ENCODE results near the gene RASGRP2. TPM values are rescaled to one million over a fixed set of nuclear protein-coding genes. Genes with fewer than 3 reads are reported as not detected.

RASGRP2 gene
- total and polyA plus RNA-seq, 7 experiments from 2014 or later = 197 to 697 (median 577) TPM

DNA sequence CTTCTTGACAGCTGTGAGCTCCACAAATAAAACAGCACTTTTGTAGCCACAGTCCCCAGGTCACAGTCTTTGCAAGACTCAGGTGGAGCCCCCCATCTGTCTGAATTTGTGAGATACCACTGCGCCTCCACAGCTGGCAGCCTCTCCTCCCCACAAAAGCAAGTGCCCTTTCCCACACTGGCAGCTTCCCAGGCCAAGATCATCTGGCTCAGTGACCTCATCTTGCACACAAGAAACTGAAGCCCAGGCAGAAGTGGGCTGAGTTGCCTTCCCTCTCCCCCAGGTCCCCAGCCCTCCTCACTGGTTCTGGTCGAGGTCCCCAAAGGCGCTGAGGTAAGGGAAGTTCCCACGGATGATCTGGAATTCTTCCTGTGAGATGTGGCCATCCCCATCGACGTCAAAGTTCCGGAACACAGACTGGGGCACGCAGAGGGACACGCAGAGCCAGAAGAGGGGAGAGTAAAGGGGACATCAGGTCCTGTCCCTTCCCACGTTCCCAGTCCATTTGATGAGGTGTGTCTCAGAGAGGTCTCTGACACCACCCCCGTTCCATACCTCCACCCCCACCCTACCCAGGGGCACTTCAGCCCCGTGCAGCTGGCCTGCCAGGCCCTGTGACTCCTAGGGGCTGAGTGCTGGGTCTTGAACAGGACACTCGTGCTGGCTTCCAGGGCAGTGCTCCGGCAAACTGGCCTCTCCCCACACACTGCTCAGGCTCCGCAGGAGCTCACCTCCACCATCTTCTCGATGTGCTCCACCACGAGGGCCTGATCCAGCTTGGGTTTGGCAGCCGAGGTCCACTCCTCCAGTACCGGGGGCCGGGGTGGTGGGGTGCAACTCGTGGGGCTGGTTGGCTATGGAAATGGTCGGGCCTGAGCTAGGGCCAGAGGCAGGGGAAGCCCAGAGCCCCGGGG, 8.9 kb downstream of the RASGRP2 start:
- H3K27ac Mint-ChIP-seq = peak overlapping the region in 6 of 9 donors; percentile 54 to 77 (median 63)
- peaks cover 16 to 93% (median 40%) of the 10 kb centered on the region in 3 experiments for H3K36me3 ChIP-seq (ENCODE audit: control insufficient read depth in 2 of 3, insufficient read depth in 3 of 3, low read length in 3 of 3)
- ChIA-PET POLR2A (interaction anchor here (0.9 to 39.7 kb wide), 5 partner anchors 8 to 135 kb away, joined by 3 to 1956 read pairs (median 3); partner anchors contain the start of genes PYGM, RASGRP2 and SF1), CTCF (interaction anchor here (0.7 kb wide), 2 partner anchors 8 to 25 kb away, joined by 3 read pairs; partner anchors contain the start of gene PYGM)
- H3K9me3 ChIP-seq (ENCODE audit: control insufficient read depth in 2 of 3, low read length in 3 of 3) = no peaks in the 10 kb centered on the region
- no peak for DNase-seq
- ATAC-seq = no peak
- no peaks in the 10 kb centered on the region for H3K9me3 Mint-ChIP-seq
- no peaks in the 10 kb centered on the region for H3K27me3 ChIP-seq (ENCODE audit: control insufficient read depth in 2 of 2, insufficient read depth in 2 of 2, low read length in 2 of 2)
- intact Hi-C loops (cut with micrococcal nuclease) = no loop called here
- peaks cover 0 to 40% (median 21%) of the 10 kb centered on the region in 5 donors for H3K36me3 Mint-ChIP-seq
- H3K4me3 ChIP-seq (ENCODE audit: low read length) = no peak overlapping the region
- H3K4me3 Mint-ChIP-seq = no peak overlapping the region
- peaks cover 0 to 6% of the 10 kb centered on the region in 2 donors for H3K4me1 ChIP-seq (ENCODE audit: control insufficient read depth in 2 of 2, insufficient read depth in 2 of 2, low read length in 2 of 2)
- H3K27me3 Mint-ChIP-seq = no peaks in the 10 kb centered on the region
- H3K4me1 Mint-ChIP-seq = peaks cover 8 to 53% (median 37%) of the 10 kb centered on the region in 7 donors
- peak overlapping the region; percentile 7 for H3K27ac ChIP-seq (ENCODE audit: low read depth, low read length)

DNA sequence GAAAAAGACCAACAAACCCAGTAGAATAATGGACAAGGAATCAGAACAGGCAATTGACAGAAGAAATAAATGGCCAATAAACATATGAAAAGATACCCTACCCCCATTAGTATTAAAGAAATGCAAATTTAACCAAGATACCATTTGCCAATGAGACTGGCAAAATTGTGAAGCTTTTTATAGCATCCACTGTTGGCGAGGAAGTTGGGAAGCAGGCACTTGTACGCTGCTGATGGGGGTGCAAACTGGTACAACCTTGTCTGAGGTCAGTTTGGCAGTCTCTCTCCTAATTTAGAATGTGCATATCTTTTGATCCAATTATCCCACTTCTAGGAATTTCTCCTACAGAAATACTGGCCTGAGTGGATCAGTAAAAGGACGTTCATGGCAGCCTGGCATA, 12.3 kb downstream of the RASGRP2 start:
- Histone ChIP-seq H3K36me3 (ENCODE audit: control insufficient read depth in 2 of 3, insufficient read depth in 3 of 3, low read length in 3 of 3) (peaks cover 12 to 94% (median 45%) of the 10 kb centered on the region in 3 experiments), H3K27me3 (ENCODE audit: control insufficient read depth in 2 of 2, insufficient read depth in 2 of 2, low read length in 2 of 2) (no peaks in the 10 kb centered on the region), H3K27ac (ENCODE audit: low read depth, low read length) (no peak overlapping the region), H3K4me3 (ENCODE audit: low read length) (no peak overlapping the region), H3K9me3 (ENCODE audit: control insufficient read depth in 2 of 3, low read length in 3 of 3) (no peaks in the 10 kb centered on the region), H3K4me1 (ENCODE audit: control insufficient read depth in 2 of 2, insufficient read depth in 2 of 2, low read length in 2 of 2) (peaks cover 0 to 6% of the 10 kb centered on the region in 2 donors)
- intact Hi-C loops (cut with micrococcal nuclease) = no loop called here
- ChIA-PET CTCF (no interaction called here), POLR2A (interaction anchor here (1.1 kb wide), 1 partner anchor 43 kb away, joined by 3 read pairs; no protein-coding TSS in a partner anchor)
- no peak overlapping the region for H3K27ac Mint-ChIP-seq
- H3K9me3 Mint-ChIP-seq = no peaks in the 10 kb centered on the region
- DNase-seq (no peak), ATAC-seq (no peak)
- H3K27me3 Mint-ChIP-seq = no peaks in the 10 kb centered on the region
- H3K4me1 Mint-ChIP-seq = peaks cover 0 to 36% (median 30%) of the 10 kb centered on the region in 7 donors
- H3K36me3 Mint-ChIP-seq = peaks cover 0 to 53% (median 21%) of the 10 kb centered on the region in 5 donors
- peak overlapping the region in 1 of 10 donors; percentile 2 for H3K4me3 Mint-ChIP-seq

DNA sequence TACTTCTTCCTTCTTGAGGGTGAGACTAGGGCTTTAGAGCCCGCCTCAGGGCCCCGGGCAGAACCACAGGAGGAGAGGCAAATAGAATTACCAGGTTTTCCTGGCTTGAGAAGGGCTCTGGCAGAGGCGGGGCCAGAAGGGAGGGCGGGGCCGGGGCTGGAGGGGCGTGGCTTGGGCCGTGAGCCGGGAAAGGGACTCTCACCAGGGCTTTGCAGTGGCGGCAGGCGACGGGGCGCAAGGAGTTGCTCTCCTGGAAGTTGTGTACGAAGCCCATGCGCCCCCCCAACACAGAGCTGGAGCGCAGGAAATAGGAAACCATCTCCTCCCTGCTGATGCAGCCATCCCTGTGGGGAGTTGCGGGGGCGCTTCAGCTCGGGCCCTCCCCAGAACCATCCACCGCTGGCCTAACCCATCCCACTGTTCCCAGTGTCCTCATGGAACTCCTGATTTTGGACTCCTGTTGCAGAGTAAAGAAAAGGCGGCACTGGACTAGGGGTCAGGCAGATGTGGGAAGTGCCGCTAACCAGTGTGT, 14.0 kb downstream of the RASGRP2 start:
- no peaks in the 10 kb centered on the region for H3K27me3 ChIP-seq (ENCODE audit: control insufficient read depth in 2 of 2, insufficient read depth in 2 of 2, low read length in 2 of 2)
- POLR2A ChIA-PET = interaction anchor here (1.5 kb wide), 1 partner anchor 14 kb away, joined by 6 read pairs; the partner anchor contains the start of gene RASGRP2
- H3K4me3 ChIP-seq (ENCODE audit: low read length) = no peak overlapping the region
- peaks cover 5 to 85% (median 28%) of the 10 kb centered on the region in 3 experiments for H3K36me3 ChIP-seq (ENCODE audit: control insufficient read depth in 2 of 3, insufficient read depth in 3 of 3, low read length in 3 of 3)
- peak overlapping the region in 1 of 9 donors; percentile 67 for H3K27ac Mint-ChIP-seq
- H3K27me3 Mint-ChIP-seq = no peaks in the 10 kb centered on the region
- peaks cover 0 to 6% of the 10 kb centered on the region in 2 donors for H3K4me1 ChIP-seq (ENCODE audit: control insufficient read depth in 2 of 2, insufficient read depth in 2 of 2, low read length in 2 of 2)
- no peak for ATAC-seq
- CTCF ChIA-PET = no interaction called here
- no peaks in the 10 kb centered on the region for H3K9me3 Mint-ChIP-seq
- H3K9me3 ChIP-seq (ENCODE audit: control insufficient read depth in 2 of 3, low read length in 3 of 3) = no peaks in the 10 kb centered on the region
- peaks cover 0 to 34% (median 27%) of the 10 kb centered on the region in 7 donors for H3K4me1 Mint-ChIP-seq
- H3K4me3 Mint-ChIP-seq = no peak overlapping the region
- H3K27ac ChIP-seq (ENCODE audit: low read depth, low read length) = no peak overlapping the region
- peaks cover 0 to 43% (median 14%) of the 10 kb centered on the region in 5 donors for H3K36me3 Mint-ChIP-seq
- no peak for DNase-seq
- intact Hi-C loops (cut with micrococcal nuclease) = no loop called here

DNA sequence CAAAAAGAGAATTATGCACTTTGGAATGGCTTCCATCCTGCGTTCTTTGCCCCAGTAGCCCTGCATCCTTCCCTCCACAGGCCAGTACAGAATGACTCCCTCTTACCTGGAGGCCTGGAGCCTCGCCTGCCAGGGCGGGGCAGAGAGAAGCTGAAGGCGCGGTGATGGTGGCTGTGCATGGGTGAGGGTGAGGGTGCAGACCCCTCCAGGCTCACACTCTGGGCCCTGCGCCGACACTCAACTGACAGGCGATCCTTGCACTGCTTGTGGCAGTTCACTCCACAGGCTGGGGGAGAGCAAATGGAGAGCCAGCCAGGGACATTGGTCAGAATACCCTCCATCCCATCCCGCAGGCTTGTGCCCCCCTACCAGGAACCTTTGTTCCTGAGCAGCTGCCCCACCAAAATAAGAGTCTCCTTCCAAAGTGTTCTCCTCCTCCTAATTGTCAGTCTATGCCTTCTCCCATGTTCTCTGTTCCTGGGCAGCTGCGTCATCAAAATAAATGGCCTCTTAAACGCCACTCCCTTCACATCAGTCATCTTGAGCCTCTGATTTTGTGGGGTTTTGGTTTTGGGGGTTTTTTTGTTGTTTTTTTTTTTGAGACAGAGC, 15.1 kb downstream of the RASGRP2 start:
- intact Hi-C loops (cut with micrococcal nuclease) = no loop called here
- Mint-ChIP-seq H3K4me3 (no peak overlapping the region), H3K27me3 (no peaks in the 10 kb centered on the region), H3K9me3 (no peaks in the 10 kb centered on the region), H3K4me1 (peaks cover 0 to 37% (median 27%) of the 10 kb centered on the region in 7 donors), H3K27ac (no peak overlapping the region), H3K36me3 (peaks cover 0 to 38% (median 14%) of the 10 kb centered on the region in 5 donors)
- ChIA-PET CTCF (no interaction called here), POLR2A (interaction anchor here (1.0 to 1.5 kb wide), 2 partner anchors 15 to 21 kb away, joined by 3 to 6 read pairs; partner anchors contain the start of gene RASGRP2)
- peaks cover 0 to under 1% of the 10 kb centered on the region in 2 donors for H3K4me1 ChIP-seq (ENCODE audit: control insufficient read depth in 2 of 2, insufficient read depth in 2 of 2, low read length in 2 of 2)
- no peaks in the 10 kb centered on the region for H3K9me3 ChIP-seq (ENCODE audit: control insufficient read depth in 2 of 3, low read length in 3 of 3)
- H3K27me3 ChIP-seq (ENCODE audit: control insufficient read depth in 2 of 2, insufficient read depth in 2 of 2, low read length in 2 of 2) = no peaks in the 10 kb centered on the region
- no peak overlapping the region for H3K4me3 ChIP-seq (ENCODE audit: low read length)
- DNase-seq = no peak
- peaks cover 5 to 75% (median 25%) of the 10 kb centered on the region in 3 experiments for H3K36me3 ChIP-seq (ENCODE audit: control insufficient read depth in 2 of 3, insufficient read depth in 3 of 3, low read length in 3 of 3)
- ATAC-seq = no peak
- H3K27ac ChIP-seq (ENCODE audit: low read depth, low read length) = peak overlapping the region; percentile 27

DNA sequence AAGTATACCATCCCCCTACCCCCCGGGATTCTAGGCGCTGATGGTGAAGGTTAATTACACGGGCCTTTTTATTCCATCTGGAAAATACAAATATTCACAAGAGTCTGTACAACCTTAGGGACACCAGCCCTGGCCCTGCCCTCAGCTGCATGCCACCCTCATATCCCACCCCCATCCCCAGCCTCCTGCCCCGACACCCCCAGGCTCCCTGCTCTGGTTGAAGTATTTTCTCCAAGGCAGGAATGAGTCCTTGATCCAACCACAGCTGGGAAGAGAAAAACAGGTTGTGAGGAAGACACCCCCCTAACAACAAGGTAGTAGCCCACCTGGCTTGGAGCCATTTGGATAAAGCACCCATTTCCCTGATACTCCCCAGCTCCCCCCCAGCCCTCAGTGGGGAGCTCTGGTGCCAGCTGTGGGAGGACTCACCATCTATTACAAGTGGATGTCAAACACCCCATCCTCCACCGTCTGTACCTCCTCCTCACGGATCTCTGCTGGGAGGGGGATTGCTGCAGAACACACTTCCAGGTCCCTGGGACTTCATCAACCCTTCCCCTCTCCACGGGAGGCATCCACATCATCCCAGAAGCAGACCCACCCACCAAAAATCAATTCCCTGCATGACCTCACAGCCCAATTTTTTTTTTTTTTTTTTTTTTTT, 16.9 kb downstream of the RASGRP2 start:
- peaks cover 0 to 5% of the 10 kb centered on the region in 2 donors for H3K27me3 ChIP-seq (ENCODE audit: control insufficient read depth in 2 of 2, insufficient read depth in 2 of 2, low read length in 2 of 2)
- peaks cover 0 to 7% (median 5%) of the 10 kb centered on the region in 5 donors for H3K27me3 Mint-ChIP-seq
- H3K9me3 Mint-ChIP-seq = no peaks in the 10 kb centered on the region
- H3K4me1 ChIP-seq (ENCODE audit: control insufficient read depth in 2 of 2, insufficient read depth in 2 of 2, low read length in 2 of 2) = peaks cover 0 to 5% of the 10 kb centered on the region in 2 donors
- H3K4me1 Mint-ChIP-seq = peaks cover 0 to 30% (median 24%) of the 10 kb centered on the region in 7 donors
- H3K4me3 Mint-ChIP-seq = peak overlapping the region in 1 of 10 donors; percentile 29
- peaks cover 0 to 31% (median 8%) of the 10 kb centered on the region in 5 donors for H3K36me3 Mint-ChIP-seq
- ATAC-seq (no peak), DNase-seq (no peak)
- H3K36me3 ChIP-seq (ENCODE audit: control insufficient read depth in 2 of 3, insufficient read depth in 3 of 3, low read length in 3 of 3) = peaks cover 5 to 59% (median 23%) of the 10 kb centered on the region in 3 experiments
- POLR2A ChIA-PET = interaction anchor here (0.7 to 1.3 kb wide), 2 partner anchors 38 to 87 kb away, joined by 3 read pairs; no protein-coding TSS in a partner anchor
- H3K27ac Mint-ChIP-seq = peak overlapping the region in 5 of 9 donors; percentile 11 to 56 (median 48)
- no peaks in the 10 kb centered on the region for H3K9me3 ChIP-seq (ENCODE audit: control insufficient read depth in 2 of 3, low read length in 3 of 3)
- H3K4me3 ChIP-seq (ENCODE audit: low read length) = no peak overlapping the region
- intact Hi-C loops (cut with micrococcal nuclease) = no loop called here
- CTCF ChIA-PET = interaction anchor here (0.7 to 1.1 kb wide), 2 partner anchors 38 to 76 kb away, joined by 3 read pairs; no protein-coding TSS in a partner anchor
- no peak overlapping the region for H3K27ac ChIP-seq (ENCODE audit: low read depth, low read length)
